ENCODE measurements around the gene CFAP97D2.
A peak's percentile ranks its signal among the peaks of the same experiment; 100 is the strongest.
"Not testable (repeated sequence)": the region's sequence is repeated elsewhere in the genome, so short reads cannot be mapped to it uniquely, and the experiment has no call there.

The CFAP97D2 gene

GRCh38 chr13:114259374-114259773, 80.3 kb downstream of the CFAP97D2 start:
- no peak for TF ChIP-seq CTCF (conservative IDR thresholded peaks at IDR 0.05; ENCODE audit: low read length)
- no peak overlapping the region for H3K4me3 ChIP-seq (ENCODE audit: low read length)
- no peak for DNase-seq (ENCODE audit: low read depth)

GRCh38 chr13:114259974-114260373, 80.9 kb downstream of the CFAP97D2 start:
- no peak for TF ChIP-seq CTCF (conservative IDR thresholded peaks at IDR 0.05; ENCODE audit: low read length)
- DNase-seq (ENCODE audit: low read depth), result no peak
- no peak overlapping the region for H3K4me3 ChIP-seq (ENCODE audit: low read length)

GRCh38 chr13:114260814-114261213, 81.8 kb downstream of the CFAP97D2 start:
- no peak for DNase-seq (ENCODE audit: low read depth)
- TF ChIP-seq CTCF (conservative IDR thresholded peaks at IDR 0.05; ENCODE audit: low read length), result no peak

GRCh38 chr13:114261328-114261965, 82.4 kb downstream of the CFAP97D2 start:
- H3K4me3 ChIP-seq (ENCODE audit: low read length), result no peak overlapping the region
- no peak for TF ChIP-seq CTCF (conservative IDR thresholded peaks at IDR 0.05; ENCODE audit: low read length)
- no peak for DNase-seq (ENCODE audit: low read depth)

More at GRCh38 chr13:114260814-114261213, 81.8 kb downstream of the CFAP97D2 start:
- no peak overlapping the region for H3K4me3 ChIP-seq (ENCODE audit: low read length)

- no peak for DNase-seq (ENCODE audit: low read depth)
- no peak for TF ChIP-seq CTCF (conservative IDR thresholded peaks at IDR 0.05; ENCODE audit: low read length)
- no peak overlapping the region for H3K4me3 ChIP-seq (ENCODE audit: low read length)
Measured at GRCh38 chr13:114263578-114263977, 84.5 kb downstream of the CFAP97D2 start.

- H3K4me3 ChIP-seq (ENCODE audit: low read length); DNase-seq (ENCODE audit: low read depth): not testable (repeated sequence)
Measured at GRCh38 chr13:114264313-114264712, 85.3 kb downstream of the CFAP97D2 start.

GRCh38 chr13:114264886-114265611, 86.0 kb downstream of the CFAP97D2 start:
- DNase-seq (ENCODE audit: low read depth), result peak; percentile 77
- no peak overlapping the region for H3K4me3 ChIP-seq (ENCODE audit: low read length)
- no peak for TF ChIP-seq CTCF (conservative IDR thresholded peaks at IDR 0.05; ENCODE audit: low read length)

Data from AG10803 (cell line).